Hematopoietic multipotent progenitor cell treated with erythropoietin and hydrocortisone succinate and interleukin-3 and kit ligand, for 6 days (in vitro differentiated cells): ENCODE measurements around the gene ANTXRL.
"Not testable (repeated sequence)": the region's sequence is repeated elsewhere in the genome, so short reads cannot be mapped to it uniquely, and the experiment has no call there.

Experiments used
- DNase-seq: peaks from one replicate; pipeline ENCODE4 v3.0.0-alpha.2; 2015

ANTXRL gene

GRCh38 chr10:46375406-46375805 is 88.6 kb downstream of the ANTXRL start, which contains the start of gene ANXA8L1:
Gene ANXA8L1, plus strand, starts transcription at chr10:46375776. Its CDS starts 76 bp downstream, at chr10:46375852.
- not testable (repeated sequence) for DNase-seq

GRCh38 chr10:46377022-46377421 is 90.2 kb downstream of the ANTXRL start:
- DNase-seq, result not testable (repeated sequence)

DNA sequence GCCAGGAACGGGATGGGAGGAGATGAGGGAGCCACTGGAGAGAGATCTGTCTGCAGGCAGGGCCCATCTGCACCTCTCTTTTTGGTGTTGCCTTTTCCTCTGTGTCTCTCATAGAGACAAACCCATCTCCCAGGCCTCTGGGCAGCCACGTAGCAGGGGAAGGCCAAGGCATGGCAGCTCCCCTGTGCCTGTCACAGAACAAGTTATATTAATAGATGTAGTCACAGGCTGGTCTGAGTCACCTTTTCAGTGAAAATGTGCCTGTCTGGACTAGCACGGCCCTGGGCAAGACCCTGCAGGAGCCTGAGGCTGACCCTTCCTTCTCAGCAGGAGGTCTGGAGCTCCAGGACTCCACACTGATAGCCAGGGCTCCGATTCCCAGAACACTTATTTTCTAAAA is 90.9 kb downstream of the ANTXRL start:
- not testable (repeated sequence) for DNase-seq

GRCh38 chr10:46378108-46378507 is 91.3 kb downstream of the ANTXRL start:
- not testable (repeated sequence) for DNase-seq

- DNase-seq, result not testable (repeated sequence)
Measured at GRCh38 chr10:46379233-46379848, 92.5 kb downstream of the ANTXRL start.
